Measurements from ENCODE around the gene UXS1.

DNA sequence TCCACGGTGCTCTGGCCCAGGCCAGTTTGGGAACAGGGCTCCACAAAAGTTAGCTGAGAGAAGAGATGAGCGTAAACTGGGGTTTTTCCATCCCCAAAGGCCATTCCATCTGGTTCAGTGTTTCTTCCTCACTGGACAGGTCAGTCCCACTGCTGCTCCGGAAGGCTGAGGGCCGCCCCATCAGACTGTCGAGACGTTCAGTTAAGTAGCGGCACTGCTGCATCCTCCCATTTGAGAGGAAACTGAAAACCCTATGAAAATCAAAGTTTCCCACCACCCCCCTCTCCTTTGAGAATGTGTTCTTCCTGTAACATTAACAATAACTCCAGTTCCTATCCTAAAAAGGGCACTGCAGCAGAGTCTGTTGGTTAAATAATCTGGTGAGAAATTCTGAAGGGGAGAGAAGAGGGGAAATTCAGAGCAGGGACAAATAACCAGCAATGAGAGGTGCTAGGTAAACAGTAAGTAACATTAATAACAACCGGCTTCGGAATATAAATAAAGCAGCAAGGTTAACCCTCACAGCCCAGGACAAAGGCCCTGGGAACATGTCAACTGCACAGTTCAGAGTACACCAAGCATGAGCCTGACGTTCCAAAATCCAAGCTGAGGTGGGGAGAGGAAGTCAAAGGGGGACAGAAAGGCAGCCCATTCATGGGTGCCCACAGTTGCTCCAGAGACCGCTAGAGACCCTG is 55.4 kb downstream of the UXS1 start:
- TF ChIP-seq POLR2A (IDR thresholded peaks at IDR 0.05) (no peak), POLR2AphosphoS5 (IDR thresholded peaks at IDR 0.05; ENCODE audit: insufficient read depth in 1 of 2, low read depth in 1 of 2) (no peak)
- TF ChIP-seq, protein P1, sequence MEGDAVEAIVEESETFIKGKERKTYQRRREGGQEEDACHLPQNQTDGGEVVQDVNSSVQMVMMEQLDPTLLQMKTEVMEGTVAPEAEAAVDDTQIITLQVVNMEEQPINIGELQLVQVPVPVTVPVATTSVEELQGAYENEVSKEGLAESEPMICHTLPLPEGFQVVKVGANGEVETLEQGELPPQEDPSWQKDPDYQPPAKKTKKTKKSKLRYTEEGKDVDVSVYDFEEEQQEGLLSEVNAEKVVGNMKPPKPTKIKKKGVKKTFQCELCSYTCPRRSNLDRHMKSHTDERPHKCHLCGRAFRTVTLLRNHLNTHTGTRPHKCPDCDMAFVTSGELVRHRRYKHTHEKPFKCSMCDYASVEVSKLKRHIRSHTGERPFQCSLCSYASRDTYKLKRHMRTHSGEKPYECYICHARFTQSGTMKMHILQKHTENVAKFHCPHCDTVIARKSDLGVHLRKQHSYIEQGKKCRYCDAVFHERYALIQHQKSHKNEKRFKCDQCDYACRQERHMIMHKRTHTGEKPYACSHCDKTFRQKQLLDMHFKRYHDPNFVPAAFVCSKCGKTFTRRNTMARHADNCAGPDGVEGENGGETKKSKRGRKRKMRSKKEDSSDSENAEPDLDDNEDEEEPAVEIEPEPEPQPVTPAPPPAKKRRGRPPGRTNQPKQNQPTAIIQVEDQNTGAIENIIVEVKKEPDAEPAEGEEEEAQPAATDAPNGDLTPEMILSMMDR (IDR thresholded peaks at IDR 0.05) = no peak
